ENCODE data around the gene DRC1. TPM values are rescaled to one million over a fixed set of nuclear protein-coding genes. Genes with fewer than 3 reads are reported as not detected.
A peak's percentile ranks its signal among the peaks of the same experiment; 100 is the strongest.

Gene DRC1
- polyA plus RNA-seq, 1 of the 3 experiments (the other 2 are of a cell fraction), result 0.18 TPM

GRCh38 chr2:26462511-26463243, 61.0 kb downstream of the DRC1 start:
- H3K36me3 ChIP-seq (replicated peaks in 1 of 2; ENCODE audit: control insufficient read depth in 1 of 2, insufficient read depth in 2 of 2, low read length in 1 of 2), result no peaks in the 10 kb centered on the region
- POLR2A ChIA-PET, result no interaction called here
- H3K4me3 ChIP-seq (ENCODE audit: low read depth in 2 of 2, low read length in 1 of 2), result no peak overlapping the region
- no peaks in the 10 kb centered on the region for H3K9me2 ChIP-seq
- H2AFZ ChIP-seq (ENCODE audit: low read depth), result no peak overlapping the region
- DNase-seq, result peak; percentile 81
- no peaks in the 10 kb centered on the region for H3K9me3 ChIP-seq
- H3K4me2 ChIP-seq, result no peak overlapping the region
- no peaks in the 10 kb centered on the region for H4K20me1 ChIP-seq (ENCODE audit: insufficient read depth)
- no peak overlapping the region for H3K9ac ChIP-seq
- H3F3A ChIP-seq (replicated peaks; ENCODE audit: insufficient read depth), result no peaks in the 10 kb centered on the region
- H3K27ac ChIP-seq (ENCODE audit: low read depth in 2 of 2, low read length in 1 of 2), result no peak overlapping the region
- H3K27me3 ChIP-seq (ENCODE audit: insufficient read depth), result no peaks in the 10 kb centered on the region
- CTCF ChIA-PET, result interaction anchor here (0.8 to 1.7 kb wide), 19 partner anchors 12 to 222 kb away, joined by 3 to 8 read pairs (median 3); partner anchors contain the start of gene DRC1
- H3K4me1 ChIP-seq (ENCODE audit: control insufficient read depth in 1 of 2, insufficient read depth in 2 of 2, low read depth in 1 of 2, low read length in 1 of 2), result peaks cover 0 to 5% of the 10 kb centered on the region in 2 experiments; a peak in 1 of 4 replicates
- 90% methylated on average over 14 of the region's 14 CpGs for WGBS (ENCODE audit: low lambda C conversion rate)
- H3K79me2 ChIP-seq (ENCODE audit: insufficient read depth), result no peaks in the 10 kb centered on the region
- TF ChIP-seq MAX (IDR thresholded peaks at IDR 0.05; ENCODE audit: low read depth), result no peak
- TF ChIP-seq GATA2 (CRISPR knock-in tag; IDR thresholded peaks at IDR 0.05), result no peak
- TF ChIP-seq NRF1 (IDR thresholded peaks at IDR 0.05; ENCODE audit: low read depth, low read length), result no peak
- TF ChIP-seq FOSL2 (IDR thresholded peaks at IDR 0.05; ENCODE audit: borderline replicate concordance, low read depth), result peak; percentile 18; the same call in 1 of the 2 replicates
- no peak for TF ChIP-seq RFX5 (IDR thresholded peaks at IDR 0.05; ENCODE audit: low read length)
- TF ChIP-seq TAF1 (IDR thresholded peaks at IDR 0.05; ENCODE audit: borderline replicate concordance, low read depth, low read length), result no peak
- no peak for TF ChIP-seq IRF3 (IDR thresholded peaks at IDR 0.05; ENCODE audit: low read depth, low read length)
- TF ChIP-seq POLR2AphosphoS5 (IDR thresholded peaks at IDR 0.05; ENCODE audit: low read depth, low read length), result no peak
- no peak for TF ChIP-seq EZH2phosphoT487 (IDR thresholded peaks at IDR 0.05; ENCODE audit: borderline replicate concordance, low read depth)
- TF ChIP-seq RAD21 (IDR thresholded peaks at IDR 0.05; ENCODE audit: low read length), result peak; percentile 67
- no peak for TF ChIP-seq TCF12 (IDR thresholded peaks at IDR 0.05)
- TF ChIP-seq YY1 (IDR thresholded peaks at IDR 0.05; ENCODE audit: low read depth), result no peak
- TF ChIP-seq FOXM1 (IDR thresholded peaks at IDR 0.05; ENCODE audit: low read depth), result no peak
- no peak for TF ChIP-seq SIN3A (IDR thresholded peaks at IDR 0.05; ENCODE audit: borderline replicate concordance, low read depth, low read length)
- TF ChIP-seq JUND (IDR thresholded peaks at IDR 0.05), result no peak
- no peak for TF ChIP-seq FOXJ3 (CRISPR knock-in tag; IDR thresholded peaks at IDR 0.05)
- no peak for TF ChIP-seq MXI1 (IDR thresholded peaks at IDR 0.05; ENCODE audit: low read depth, low read length)
- TF ChIP-seq USF2 (IDR thresholded peaks at IDR 0.05; ENCODE audit: borderline replicate concordance, low read depth, low read length), result no peak
- no peak for TF ChIP-seq RXRA (IDR thresholded peaks at IDR 0.05; ENCODE audit: borderline replicate concordance, low read depth)
- TF ChIP-seq EP300 (IDR thresholded peaks at IDR 0.05; ENCODE audit: borderline replicate concordance in 1 of 2, low read depth in 1 of 2, low read length in 1 of 2), result no peak
- no peak for TF ChIP-seq GABPA (IDR thresholded peaks at IDR 0.05; ENCODE audit: low read depth)
- TF ChIP-seq TEAD4 (IDR thresholded peaks at IDR 0.05; ENCODE audit: borderline replicate concordance, insufficient read depth), result no peak
- no peak for TF ChIP-seq MEF2A (IDR thresholded peaks at IDR 0.05; ENCODE audit: borderline replicate concordance, low read depth)
- TF ChIP-seq USF1 (IDR thresholded peaks at IDR 0.05; ENCODE audit: borderline replicate concordance, low read depth), result no peak
- peak; percentile 70 for TF ChIP-seq CTCF (IDR thresholded peaks at IDR 0.05)
- TF ChIP-seq NFIC (IDR thresholded peaks at IDR 0.05; ENCODE audit: borderline replicate concordance), result no peak
- TF ChIP-seq CHD2 (IDR thresholded peaks at IDR 0.05; ENCODE audit: low read length, partially characterized antibody), result no peak
- peak; percentile 36; the same call in 1 of the 2 replicates for TF ChIP-seq SMC3 (IDR thresholded peaks at IDR 0.05; ENCODE audit: low read depth, low read length)
- no peak for TF ChIP-seq PBX3 (IDR thresholded peaks at IDR 0.05)

All from SK-N-SH (cell line).